Left lung (tissue), 10 donors: ENCODE measurements around the gene RYR2. TPM values are rescaled to one million over a fixed set of nuclear protein-coding genes. Genes with fewer than 3 reads are reported as not detected.
"Not testable (repeated sequence)": the region's sequence is repeated elsewhere in the genome, so short reads cannot be mapped to it uniquely, and the experiment has no call there.

Experiments
- ATAC-seq: fragments of 200-7000 bp; cut with Tn5 transposase; one replicate; pipeline ENCODE4 v1.9.1; 2020; ENCODE audit warnings: moderate library complexity
- DNase-seq, 4 donors: peaks; one replicate each; pipeline ENCODE4 v3.0.0-alpha.2; 2013 to 2020
- H3K27ac ChIP-seq, 2 donors: fragments of 200-600 bp; sonication (generic) in 1 of 2; one replicate each; pipeline versions ENCODE4 v1.5.0 to v1.8.0; 2020 to 2021
- H3K27me3 ChIP-seq, 2 donors: fragments of 200-600 bp; sonication (generic) in 1 of 2; one replicate each; pipeline versions ENCODE4 v1.5.0 to v1.8.0; 2020 to 2021
- H3K36me3 ChIP-seq, 2 donors: fragments of 200-600 bp; sonication (generic) in 1 of 2; one replicate each; pipeline versions ENCODE4 v1.5.0 to v1.8.0; 2020 to 2021
- H3K4me1 ChIP-seq, 2 donors: fragments of 200-600 bp; one replicate each; pipeline ENCODE4 v1.8.0; 2021
- H3K4me3 ChIP-seq, 2 donors: fragments of 200-600 bp; sonication (generic) in 1 of 2; one replicate each; pipeline versions ENCODE4 v1.5.0 to v1.8.0; 2020 to 2021; ENCODE audit warnings: mild to moderate bottlenecking in 1 of 2
- H3K9me3 ChIP-seq, 2 donors: fragments of 200-600 bp; sonication (generic) in 1 of 2; one replicate each; pipeline versions ENCODE4 v1.5.0 to v1.8.0; 2020 to 2021
- CTCF ChIP-seq, 2 donors: fragments of 200-600 bp; sonication (generic) in 1 of 2; IDR thresholded peaks; one replicate each; pipeline versions ENCODE4 v1.5.0 to v1.8.0; 2021; ENCODE audit warnings: antibody characterized with exemption in 2 of 2
- intact Hi-C, 2 donors: fragments of 100-400 bp; cut with DNase I; formaldehyde crosslinking; loops; one replicate each; pipeline versions ENCODE4 v1.11.2 to v1.14.2; 2022
- polyA plus RNA-seq, 6 donors: library from polyadenylated mRNA; unstranded; fragments of 120-200 nt; gene quantifications; one replicate each; pipeline ENCODE4 v1.2.1, GENCODE V29; 2013; ENCODE audit not compliant: insufficient read length in 6 of 6
- total RNA-seq, 2 donors: library from RNA; stranded (reverse); fragmentation: NEBNext Ultra II Directional; extraction: Animal tissue kit (Norgen Biotek cat#: 25700); gene quantifications; one replicate each; pipeline ENCODE4 v1.2.1, GENCODE V29; 2021
- donor health status: DM: no; HTN: yes; CAD: no.
- donor health status: DM: no; HTN: no; CAD: no.

The RYR2 gene
- total and polyA plus RNA-seq, 8 donors: 4.7 to 10.3 (median 7.6) TPM

GRCh38 chr1:237811633-237812032, 769.6 kb downstream of the RYR2 start:
- no peaks in the 10 kb centered on the region for H3K9me3 ChIP-seq
- no peaks in the 10 kb centered on the region for H3K36me3 ChIP-seq
- ATAC-seq: no peak
- no peak for TF ChIP-seq CTCF (IDR thresholded peaks at IDR 0.05)
- H3K4me1 ChIP-seq: no peaks in the 10 kb centered on the region
- intact Hi-C loops: no loop called here
- DNase-seq: no peak
- no peak overlapping the region for H3K27ac ChIP-seq
- H3K4me3 ChIP-seq: no peak overlapping the region
- peaks cover 0 to 9% of the 10 kb centered on the region in 2 donors for H3K27me3 ChIP-seq

- peaks cover 0 to 9% of the 10 kb centered on the region in 2 donors for H3K27me3 ChIP-seq
- no peak for TF ChIP-seq CTCF (IDR thresholded peaks at IDR 0.05)
- no peak overlapping the region for H3K4me3 ChIP-seq
- H3K27ac ChIP-seq: no peak overlapping the region
- no peak for ATAC-seq
- DNase-seq: no peak
- no peaks in the 10 kb centered on the region for H3K9me3 ChIP-seq
- no peaks in the 10 kb centered on the region for H3K4me1 ChIP-seq
- intact Hi-C loops: no loop called here
- no peaks in the 10 kb centered on the region for H3K36me3 ChIP-seq
Observed at GRCh38 chr1:237812061-237812460, 770.1 kb downstream of the RYR2 start.

GRCh38 chr1:237814319-237814924, 772.4 kb downstream of the RYR2 start:
- ATAC-seq (no peak), DNase-seq (peak in 1 of 4 donors; percentile 2)
- Histone ChIP-seq H3K4me1 (no peaks in the 10 kb centered on the region), H3K36me3 (no peaks in the 10 kb centered on the region), H3K27ac (no peak overlapping the region), H3K27me3 (no peaks in the 10 kb centered on the region), H3K4me3 (no peak overlapping the region), H3K9me3 (no peaks in the 10 kb centered on the region)
- intact Hi-C loops: no loop called here
- peak in 1 of 2 donors; percentile 19 for TF ChIP-seq CTCF (IDR thresholded peaks at IDR 0.05)

GRCh38 chr1:237817277-237817676, 775.3 kb downstream of the RYR2 start:
- no peak for TF ChIP-seq CTCF (IDR thresholded peaks at IDR 0.05)
- H3K27ac ChIP-seq: no peak overlapping the region
- no peak overlapping the region for H3K4me3 ChIP-seq
- no peaks in the 10 kb centered on the region for H3K36me3 ChIP-seq
- ATAC-seq (no peak), DNase-seq (no peak)
- H3K9me3 ChIP-seq: no peaks in the 10 kb centered on the region
- H3K27me3 ChIP-seq: no peaks in the 10 kb centered on the region
- no peaks in the 10 kb centered on the region for H3K4me1 ChIP-seq
- intact Hi-C loops: no loop called here

- H3K4me3 ChIP-seq, H3K9me3 ChIP-seq, H3K27me3 ChIP-seq, DNase-seq, intact Hi-C loops, H3K27ac ChIP-seq, ATAC-seq, H3K36me3 ChIP-seq, H3K4me1 ChIP-seq: not testable (repeated sequence)
Observed at GRCh38 chr1:237820634-237821033, 778.6 kb downstream of the RYR2 start.

- Histone ChIP-seq H3K4me3 (no peak overlapping the region), H3K36me3 (no peaks in the 10 kb centered on the region), H3K27ac (no peak overlapping the region), H3K4me1 (no peaks in the 10 kb centered on the region), H3K27me3 (no peaks in the 10 kb centered on the region), H3K9me3 (no peaks in the 10 kb centered on the region)
- intact Hi-C loops: no loop called here
- no peak for TF ChIP-seq CTCF (IDR thresholded peaks at IDR 0.05)
- DNase-seq (no peak), ATAC-seq (no peak)
Observed at GRCh38 chr1:237832858-237833257, 790.9 kb downstream of the RYR2 start.
